Loucy (cell line): ENCODE results near the gene SLAMF8.

ENCODE experiments used
- H2AFZ ChIP-seq: fragments of 200-600 bp; sonication (generic); 2 replicates; pipeline ENCODE4 v1.6.0; 2016; ENCODE audit warnings: antibody characterized with exemption, mild to moderate bottlenecking, low read length, moderate library complexity
- H3F3A ChIP-seq: fragments of 200-600 bp; 2 replicates; pipeline ENCODE4 v1.6.0; 2016; ENCODE audit warnings: antibody characterized with exemption, low read depth, mild to moderate bottlenecking
- H3K27me3 ChIP-seq: fragments of 200-600 bp; sonication (generic); 2 replicates; pipeline ENCODE4 v1.6.1; 2014; ENCODE audit warnings: low read length, mild to moderate bottlenecking; ENCODE audit not compliant: insufficient read depth, poor library complexity, severe bottlenecking
- H3K36me3 ChIP-seq: fragments of 200-600 bp; sonication (generic); 2 replicates; pipeline ENCODE4 v1.6.1; 2016; ENCODE audit warnings: low read length; ENCODE audit not compliant: insufficient read depth
- H3K4me1 ChIP-seq: fragments of 200-600 bp; sonication (generic); 2 replicates; pipeline ENCODE4 v1.5.1; 2014; ENCODE audit warnings: low read length, mild to moderate bottlenecking; ENCODE audit not compliant: insufficient read depth, poor library complexity, severe bottlenecking
- H3K4me2 ChIP-seq: fragments of 200-600 bp; sonication (generic); 2 replicates; pipeline ENCODE4 v1.6.0; 2014; ENCODE audit warnings: antibody characterized with exemption, low read length, low read depth, mild to moderate bottlenecking; ENCODE audit not compliant: poor library complexity, severe bottlenecking
- H3K4me3 ChIP-seq: fragments of 200-600 bp; sonication (generic); 2 replicates; pipeline ENCODE4 v1.5.1; 2014; ENCODE audit warnings: low read length, mild to moderate bottlenecking, mixed read lengths; ENCODE audit not compliant: poor library complexity, severe bottlenecking
- H3K79me2 ChIP-seq: fragments of 200-600 bp; sonication (generic); 2 replicates; pipeline ENCODE4 v1.6.1; 2014; ENCODE audit warnings: low read length; ENCODE audit not compliant: insufficient read depth
- H3K9ac ChIP-seq: fragments of 200-600 bp; sonication (generic); 2 replicates; pipeline ENCODE4 v1.6.0; 2014; ENCODE audit warnings: mild to moderate bottlenecking, low read depth, low read length, moderate library complexity; ENCODE audit not compliant: poor library complexity, severe bottlenecking
- H3K9me2 ChIP-seq: fragments of 200-600 bp; sonication (generic); replicated peaks from 2 replicates; pipeline ENCODE4 v1.6.1; 2016; ENCODE audit warnings: low read depth, low read length, mixed read lengths
- H3K9me3 ChIP-seq: fragments of 200-600 bp; sonication (generic); 2 replicates; pipeline ENCODE4 v1.6.1; 2014; ENCODE audit warnings: mild to moderate bottlenecking, antibody characterized with exemption, low read length, low read depth; ENCODE audit not compliant: insufficient read depth
- H4K20me1 ChIP-seq: fragments of 200-600 bp; sonication (generic); 2 replicates; pipeline ENCODE4 v1.6.0; 2014; ENCODE audit warnings: antibody characterized with exemption, low read length, mild to moderate bottlenecking; ENCODE audit not compliant: insufficient read depth, poor library complexity, severe bottlenecking
- CTCF ChIP-seq: fragments of 200-600 bp; sonication (generic); conservative IDR thresholded peaks from 2 replicates; pipeline ENCODE4 v1.5.1; 2014; ENCODE audit warnings: mild to moderate bottlenecking, antibody characterized with exemption, low read length
- EZH2phosphoT487 ChIP-seq: fragments of 200-600 bp; IDR thresholded peaks from 2 replicates; pipeline ENCODE4 v1.6.1; 2018; ENCODE audit warnings: antibody characterized with exemption, mild to moderate bottlenecking, moderate library complexity, borderline replicate concordance

SLAMF8 gene

GRCh38 chr1:159831412-159832141 is 4.9 kb downstream of the SLAMF8 start:
- H3K27me3 ChIP-seq: no peaks in the 10 kb centered on the region
- H3K36me3 ChIP-seq: no peaks in the 10 kb centered on the region
- H3K79me2 ChIP-seq: no peaks in the 10 kb centered on the region
- no peak overlapping the region for H2AFZ ChIP-seq
- no peaks in the 10 kb centered on the region for H3K9me3 ChIP-seq
- no peak overlapping the region for H3K9ac ChIP-seq
- H3F3A ChIP-seq: no peaks in the 10 kb centered on the region
- H3K4me2 ChIP-seq: no peak overlapping the region
- peaks cover 15% of the 10 kb centered on the region for H3K4me1 ChIP-seq
- no peaks in the 10 kb centered on the region for H4K20me1 ChIP-seq
- TF ChIP-seq EZH2phosphoT487: no peak
- no peak for TF ChIP-seq CTCF
- H3K4me3 ChIP-seq: no peak overlapping the region
- no peaks in the 10 kb centered on the region for H3K9me2 ChIP-seq

GRCh38 chr1:159832309-159832708 is 5.6 kb downstream of the SLAMF8 start:
- Histone ChIP-seq H3K27me3 (no peaks in the 10 kb centered on the region), H3K36me3 (no peaks in the 10 kb centered on the region), H3K4me1 (peaks cover 8% of the 10 kb centered on the region), H3K9ac (no peak overlapping the region), H3K9me2 (no peaks in the 10 kb centered on the region), H3K4me3 (no peak overlapping the region), H3F3A (no peaks in the 10 kb centered on the region), H3K79me2 (no peaks in the 10 kb centered on the region), H3K4me2 (no peak overlapping the region), H3K9me3 (no peaks in the 10 kb centered on the region), H2AFZ (no peak overlapping the region), H4K20me1 (no peaks in the 10 kb centered on the region)
- TF ChIP-seq CTCF (no peak), EZH2phosphoT487 (no peak)

GRCh38 chr1:159835356-159835755 is 8.7 kb downstream of the SLAMF8 start:
- Histone ChIP-seq H3K4me3 (no peak overlapping the region), H3K4me1 (peaks cover 11% of the 10 kb centered on the region), H3K9me2 (no peaks in the 10 kb centered on the region), H3K27me3 (no peaks in the 10 kb centered on the region), H3K9me3 (no peaks in the 10 kb centered on the region), H4K20me1 (no peaks in the 10 kb centered on the region), H2AFZ (no peak overlapping the region), H3K9ac (no peak overlapping the region), H3K4me2 (no peak overlapping the region), H3F3A (no peaks in the 10 kb centered on the region), H3K36me3 (no peaks in the 10 kb centered on the region), H3K79me2 (no peaks in the 10 kb centered on the region)
- TF ChIP-seq EZH2phosphoT487: no peak
- no peak for TF ChIP-seq CTCF
